ENCODE results near the gene TACR1. TPM values are rescaled to one million over a fixed set of nuclear protein-coding genes. Genes with fewer than 3 reads are reported as not detected.

The TACR1 gene
- total and polyA plus RNA-seq, 2 of the 8 experiments (the other 6 are each of a cell fraction or from before 2014, with no cell fraction given), result 0.09 to 0.37 TPM

DNA sequence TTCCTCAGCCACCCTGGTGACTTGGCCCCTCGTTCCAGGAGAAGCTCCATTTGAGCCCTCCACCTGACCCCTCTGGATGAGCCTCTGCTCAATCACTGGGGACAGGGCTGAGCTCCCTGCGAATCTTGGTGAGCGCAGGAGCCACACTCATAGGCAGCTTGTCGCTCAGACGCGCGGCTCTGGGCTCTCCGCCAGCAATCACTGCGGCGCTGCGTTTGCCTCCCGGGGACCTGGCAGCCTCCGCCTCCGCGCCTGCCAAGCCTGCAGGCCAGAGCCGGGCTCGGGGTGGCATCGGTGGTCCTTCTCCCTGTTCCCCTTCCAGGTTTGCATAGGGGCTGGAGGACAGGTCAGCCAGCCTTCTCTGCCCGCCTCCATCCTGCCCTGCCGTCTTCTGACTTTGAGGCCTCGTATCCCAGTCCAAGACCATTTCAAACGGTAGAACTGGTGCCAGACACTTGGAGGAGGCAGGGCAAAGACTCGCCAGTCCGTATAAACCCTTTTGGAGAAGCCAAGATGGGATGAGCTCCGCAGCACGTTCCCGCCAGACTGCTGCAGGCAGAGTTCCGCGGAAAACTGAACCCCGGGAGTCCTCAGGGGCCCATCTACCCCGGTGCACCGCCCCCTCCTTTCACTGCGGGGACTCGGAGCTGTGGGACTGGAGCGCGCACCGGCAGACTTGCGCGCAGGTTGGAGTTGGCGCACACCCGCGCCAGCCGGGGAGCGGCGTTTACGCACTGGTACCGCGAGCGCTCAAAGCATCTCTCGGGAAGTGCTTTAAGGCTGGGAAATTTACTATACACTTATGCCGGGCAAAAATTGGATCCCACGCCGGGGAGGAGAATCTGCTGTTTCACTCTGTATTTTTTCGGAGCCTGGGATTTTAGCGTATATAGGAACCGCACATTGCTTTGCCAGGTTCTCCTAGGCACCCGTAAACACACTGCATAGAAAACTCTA, 1.1 kb upstream of the TACR1 start (continued):
- peak; percentile 70 for TF ChIP-seq SUZ12 (IDR thresholded peaks at IDR 0.05; ENCODE audit: low read length)
- no peak for TF ChIP-seq CBX5 (IDR thresholded peaks at IDR 0.05; ENCODE audit: low read depth, low read length)
- peak; percentile 69 for TF ChIP-seq KDM4A (IDR thresholded peaks at IDR 0.05; ENCODE audit: low read depth, low read length, severe bottlenecking)
- no peak for TF ChIP-seq TBP (IDR thresholded peaks at IDR 0.05; ENCODE audit: low read depth, low read length)
- TF ChIP-seq RBBP5 (IDR thresholded peaks at IDR 0.05; ENCODE audit: borderline replicate concordance, low read depth, low read length), result peak; percentile 68
- peak; percentile 73 for TF ChIP-seq ASH2L (IDR thresholded peaks at IDR 0.05; ENCODE audit: low read length)
- no peak for TF ChIP-seq HDAC6 (IDR thresholded peaks at IDR 0.05; ENCODE audit: low read depth, low read length)

Measured in H1 (cell line).